Fibroblast of skin of scalp (primary cell): ENCODE data around the gene CRHBP. TPM values are rescaled to one million over a fixed set of nuclear protein-coding genes. Genes with fewer than 3 reads are reported as not detected.
"Not testable (repeated sequence)": the region's sequence is repeated elsewhere in the genome, so short reads cannot be mapped to it uniquely, and the experiment has no call there.

ENCODE experiments used
- DNase-seq: peaks from one replicate; pipeline ENCODE4 v3.0.0-alpha.2; 2013
- polyA plus RNA-seq, 2 experiments: library from polyadenylated mRNA; unstranded; fragments of 120-200 nt; gene quantifications; one replicate each; pipeline ENCODE4 v1.2.1, GENCODE V29; 2013; ENCODE audit not compliant: insufficient read length in 2 of 2

Gene CRHBP, protein sequence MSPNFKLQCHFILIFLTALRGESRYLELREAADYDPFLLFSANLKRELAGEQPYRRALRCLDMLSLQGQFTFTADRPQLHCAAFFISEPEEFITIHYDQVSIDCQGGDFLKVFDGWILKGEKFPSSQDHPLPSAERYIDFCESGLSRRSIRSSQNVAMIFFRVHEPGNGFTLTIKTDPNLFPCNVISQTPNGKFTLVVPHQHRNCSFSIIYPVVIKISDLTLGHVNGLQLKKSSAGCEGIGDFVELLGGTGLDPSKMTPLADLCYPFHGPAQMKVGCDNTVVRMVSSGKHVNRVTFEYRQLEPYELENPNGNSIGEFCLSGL
- not detected for polyA plus RNA-seq (2013, experiment 1 of 2; ENCODE audit: insufficient read length)
- not detected for polyA plus RNA-seq (2013, experiment 2 of 2; ENCODE audit: insufficient read length)

GRCh38 chr5:76952795-76953536, at the start of gene CRHBP:
TSS of gene CRHBP (plus strand) at chr5:76953045. CDS start at chr5:76953135, 90 bp downstream.
- no peak for DNase-seq

DNA sequence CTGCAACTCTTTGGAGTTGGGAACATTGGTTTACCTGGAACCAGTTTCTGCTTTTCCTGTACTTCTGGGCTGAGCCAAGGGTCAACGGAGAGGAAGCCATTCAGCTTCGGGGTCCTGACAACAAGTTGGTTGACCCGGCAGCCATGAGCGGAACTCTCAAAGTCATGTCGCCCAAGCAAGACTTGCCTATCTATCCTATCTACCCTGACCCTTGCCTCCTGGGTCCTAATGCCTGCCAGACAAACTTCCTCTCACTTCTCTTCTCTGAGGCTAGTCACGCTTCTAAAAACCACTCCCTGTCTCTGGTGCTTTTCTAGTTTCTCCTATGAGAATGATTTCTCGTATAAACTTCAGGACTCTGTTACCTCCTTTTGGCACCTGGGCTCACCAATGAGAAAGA, 44.7 kb upstream of the CRHBP start:
- no peak for DNase-seq

DNA sequence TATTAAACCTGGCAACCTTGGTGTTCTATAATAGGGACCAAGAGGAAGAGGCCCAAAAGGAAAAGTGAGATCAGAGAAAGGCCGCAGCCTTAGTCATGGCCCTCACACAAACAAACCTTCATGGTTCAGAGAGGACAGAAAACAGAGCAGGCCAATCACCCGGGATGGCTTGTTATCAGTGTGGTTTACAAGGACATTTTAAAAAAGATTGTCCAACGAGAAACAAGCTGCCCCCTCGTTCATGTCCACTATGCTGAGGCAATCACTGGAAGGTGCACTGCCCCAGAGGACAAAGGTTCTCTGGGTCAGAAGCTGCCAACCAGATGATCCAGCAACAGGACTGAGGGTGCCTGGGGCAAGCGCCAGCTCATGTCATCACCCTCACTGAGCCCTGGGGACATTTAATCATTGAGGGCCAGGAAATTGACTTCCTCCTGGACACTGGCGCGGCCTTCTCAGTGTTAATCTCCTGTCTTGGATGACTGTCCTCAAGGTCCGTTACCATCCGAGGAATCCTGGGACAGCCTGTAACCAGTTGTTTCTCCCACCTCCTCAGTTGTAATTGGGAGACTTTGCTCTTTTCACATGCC, 42.4 kb upstream of the CRHBP start:
- not testable (repeated sequence) for DNase-seq

DNA sequence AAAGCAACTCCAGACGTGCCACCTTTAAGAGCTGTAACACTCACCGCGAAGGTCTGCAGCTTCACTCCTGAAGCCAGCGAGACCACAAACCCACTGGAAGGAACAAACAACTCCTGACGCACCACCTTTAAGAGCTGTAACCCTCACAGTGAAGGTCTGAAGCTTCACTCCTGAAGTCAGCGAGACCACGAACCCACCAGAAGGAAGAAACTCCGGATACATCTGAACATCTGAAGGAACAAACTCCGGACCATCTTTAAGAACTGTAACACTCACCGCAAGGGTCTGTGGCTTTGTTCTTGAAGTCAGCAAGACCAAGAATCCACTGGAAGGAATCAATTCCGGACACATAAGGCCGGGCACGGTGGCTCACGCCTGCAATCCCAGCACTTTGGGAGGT, 38.2 kb upstream of the CRHBP start:
- not testable (repeated sequence) for DNase-seq

- DNase-seq = no peak
Measured at GRCh38 chr5:76918539-76918938, 34.3 kb upstream of the CRHBP start.

GRCh38 chr5:76920491-76920890, 32.4 kb upstream of the CRHBP start:
- DNase-seq = no peak

GRCh38 chr5:76926329-76927105, 26.3 kb upstream of the CRHBP start:
- no peak for DNase-seq

DNA sequence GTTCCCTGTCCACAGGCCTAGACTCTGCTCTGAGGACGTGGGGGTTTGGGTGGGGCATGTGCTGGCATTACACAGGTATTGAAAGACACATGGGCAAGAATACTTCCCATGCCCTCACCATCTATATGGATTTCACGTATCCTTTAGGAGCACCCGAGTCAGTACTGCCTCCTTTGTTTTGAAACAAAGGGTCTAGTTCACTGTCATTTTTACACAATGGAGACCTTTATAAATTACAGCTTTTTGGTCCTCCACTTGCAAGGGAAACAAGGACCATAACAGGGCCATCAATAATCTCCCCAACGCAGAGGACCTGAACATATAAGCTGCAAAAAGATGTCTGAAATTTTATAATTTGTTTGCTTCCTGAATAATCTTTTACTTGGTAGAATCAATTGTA, 24.9 kb upstream of the CRHBP start:
- DNase-seq = no peak

DNA sequence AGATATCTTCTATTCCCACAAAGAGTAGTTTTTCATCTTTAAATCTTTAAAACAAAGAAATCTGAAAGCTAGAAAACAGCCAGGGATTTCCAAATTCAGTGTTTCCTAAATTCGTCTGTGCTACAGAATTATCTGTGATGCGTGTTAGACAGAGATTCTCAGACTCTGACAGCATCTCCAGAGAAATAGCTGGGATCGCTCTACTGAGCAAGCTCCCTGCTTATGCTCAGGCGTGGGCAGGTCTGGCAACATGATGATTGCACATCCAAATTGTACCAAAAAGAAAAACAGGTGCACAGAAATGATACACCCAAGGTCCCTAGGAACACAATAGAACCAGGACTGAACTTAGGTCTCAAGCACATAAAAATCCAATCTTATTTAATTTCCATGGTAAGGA, 22.8 kb upstream of the CRHBP start:
- no peak for DNase-seq

DNA sequence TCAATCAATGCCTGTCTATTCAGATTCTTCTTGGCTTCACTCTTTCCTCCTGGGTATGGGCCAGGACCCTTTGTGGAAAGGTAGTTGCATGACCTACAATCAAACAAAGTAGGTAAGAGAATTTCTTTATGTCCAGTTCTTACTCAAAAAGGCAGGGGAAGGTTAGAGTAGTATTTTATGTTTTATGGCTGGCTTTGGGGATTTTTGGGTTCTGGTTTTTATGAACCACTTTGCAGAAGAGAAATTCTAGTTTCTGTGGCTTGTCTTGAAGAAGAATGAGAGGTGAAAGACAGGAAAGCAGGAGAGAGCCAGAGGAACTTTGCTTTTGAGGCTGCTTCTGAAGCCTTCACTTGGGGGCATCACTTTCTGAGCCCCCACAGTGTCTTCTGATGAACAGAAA, 14.7 kb upstream of the CRHBP start:
- DNase-seq = no peak

- DNase-seq = no peak
Measured at GRCh38 chr5:76941000-76941399, 11.8 kb upstream of the CRHBP start.

DNA sequence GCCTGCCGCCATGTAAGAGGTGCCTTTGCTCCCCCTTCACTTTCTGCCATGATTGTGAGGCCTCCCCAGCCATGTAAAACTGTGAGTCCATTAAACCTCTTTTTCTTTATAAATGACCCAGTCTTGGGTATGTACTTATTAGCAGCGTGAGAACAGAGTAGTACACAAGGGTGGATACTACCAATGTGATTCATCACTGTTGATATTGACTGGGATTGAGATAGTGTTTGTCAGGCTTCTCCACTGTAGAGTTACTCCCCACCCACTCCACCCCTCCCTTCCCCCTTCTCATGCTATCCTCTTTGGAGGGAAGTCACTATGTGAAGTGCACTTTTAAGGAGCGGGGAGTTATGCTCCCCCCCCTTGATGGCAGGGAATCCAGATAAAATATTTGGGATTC, 11.4 kb upstream of the CRHBP start:
- DNase-seq = no peak

DNA sequence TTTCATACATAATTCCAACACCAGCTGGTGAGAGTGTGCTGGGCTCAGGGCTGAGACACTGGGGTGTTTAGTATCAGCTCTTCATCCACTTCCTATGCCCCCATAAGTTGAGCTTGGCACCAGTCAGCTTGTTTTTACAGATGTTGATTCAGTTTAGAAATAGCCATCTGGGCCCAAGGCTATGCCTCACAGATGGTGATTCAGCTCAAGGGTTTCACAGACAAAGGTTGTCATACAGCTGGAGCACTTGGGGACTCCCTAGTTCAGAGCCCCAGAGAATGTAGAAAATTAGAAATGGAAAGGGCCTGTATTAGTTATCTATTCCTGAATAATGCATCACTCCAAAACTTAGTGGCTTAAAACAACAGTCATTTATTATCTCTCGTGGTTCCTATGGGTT, 10.3 kb upstream of the CRHBP start:
- DNase-seq = peak; percentile 91

- DNase-seq = peak; percentile 50
Measured at GRCh38 chr5:76943006-76943405, 9.8 kb upstream of the CRHBP start.

- no peak for DNase-seq
Measured at GRCh38 chr5:76944638-76945037, 8.2 kb upstream of the CRHBP start.

GRCh38 chr5:76945238-76945637, 7.6 kb upstream of the CRHBP start:
- not testable (repeated sequence) for DNase-seq

DNA sequence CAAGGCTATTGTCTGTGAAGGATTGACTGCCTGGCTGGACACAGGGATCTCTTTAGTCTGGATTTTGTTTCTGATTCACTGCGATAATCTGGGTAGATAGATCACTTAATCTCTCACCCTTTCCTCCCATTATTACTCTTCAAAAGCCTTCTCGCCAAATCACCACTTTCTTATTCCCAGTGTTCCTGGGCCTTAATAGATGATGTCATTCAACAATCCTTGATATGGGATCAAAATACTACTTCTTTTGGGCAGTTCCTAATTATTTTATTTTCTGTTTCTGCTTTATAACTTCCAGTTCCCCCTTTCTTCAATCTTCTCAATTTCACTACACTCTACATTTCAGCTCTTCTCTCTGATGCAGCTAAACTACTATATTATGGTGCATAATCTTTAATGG, 6.8 kb upstream of the CRHBP start:
- no peak for DNase-seq

- DNase-seq = no peak
Measured at GRCh38 chr5:76947082-76947503, 5.8 kb upstream of the CRHBP start.

DNA sequence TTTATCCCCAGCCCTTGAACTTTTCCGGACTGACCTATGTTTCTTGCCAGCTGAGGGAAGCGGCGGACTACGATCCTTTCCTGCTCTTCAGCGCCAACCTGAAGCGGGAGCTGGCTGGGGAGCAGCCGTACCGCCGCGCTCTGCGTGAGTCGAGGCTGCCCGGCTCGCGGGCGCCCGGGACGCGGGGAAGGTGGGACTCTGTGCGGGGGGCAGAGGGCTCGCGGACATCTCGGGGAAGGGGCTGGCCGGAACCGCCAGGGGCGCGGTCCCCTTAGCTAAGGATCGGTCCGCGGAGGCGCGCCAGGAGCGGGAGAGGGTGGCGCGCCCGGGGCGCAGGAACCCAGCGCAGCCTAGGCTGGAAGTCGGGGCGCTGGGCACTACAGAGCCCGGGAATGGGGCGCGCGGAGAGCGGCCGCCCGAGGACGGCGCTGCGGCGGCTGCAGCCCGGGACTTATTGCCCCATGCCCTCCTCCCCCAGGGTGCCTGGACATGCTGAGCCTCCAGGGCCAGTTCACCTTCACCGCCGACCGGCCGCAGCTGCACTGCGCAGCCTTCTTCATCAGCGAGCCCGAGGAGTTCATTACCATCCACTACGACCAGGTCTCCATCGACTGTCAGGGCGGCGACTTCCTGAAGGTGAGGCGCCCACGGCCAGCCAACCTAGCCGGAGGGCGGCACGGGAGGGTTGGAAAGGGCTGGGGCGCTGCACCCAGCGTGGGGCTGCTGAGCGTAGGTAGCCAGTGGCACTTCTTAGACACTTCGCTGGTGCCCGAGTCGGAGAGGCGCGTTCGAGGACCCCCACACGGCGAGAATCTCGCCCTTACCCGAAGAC, 922 bp downstream of the CRHBP start:
- no peak for DNase-seq

GRCh38 chr5:76954383-76954763, 1.5 kb downstream of the CRHBP start:
- DNase-seq = no peak

GRCh38 chr5:76956033-76956432, 3.2 kb downstream of the CRHBP start:
- no peak for DNase-seq
